Activated CD4-positive, alpha-beta T cell treated with anti-CD3 and anti-CD28 coated beads, Interleukin-2, amount 10 ng/mL, durations not matched to agents 7 days and 5 days (primary cell): ENCODE results near the gene GORASP2. TPM values are rescaled to one million over a fixed set of nuclear protein-coding genes. Genes with fewer than 3 reads are reported as not detected.

Experiments
- CTCF ChIA-PET: fragments of 350-600 bp; sonication (Branson Sonifier 250); formaldehyde crosslinking; loops from one replicate; lab custom pipeline; 2021; ENCODE audit warnings: antibody characterized with exemption; lab: Charles Lee
- POLR2A ChIA-PET: fragments of 350-600 bp; sonication (Branson Sonifier 250); formaldehyde crosslinking; loops from one replicate; lab custom pipeline; 2021; ENCODE audit warnings: antibody characterized with exemption; lab: Charles Lee
- DNase-seq: peaks from one replicate; pipeline ENCODE4 v3.0.0-alpha.2; 2020
- H3K27ac Mint-ChIP-seq: one replicate; pipeline ENCODE4 v1.8.0; 2021; ENCODE audit warnings: mild to moderate bottlenecking, moderate library complexity, mixed read lengths
- H3K27me3 Mint-ChIP-seq: one replicate; pipeline ENCODE4 v1.8.0; 2021; ENCODE audit warnings: mixed read lengths
- H3K36me3 Mint-ChIP-seq: one replicate; pipeline ENCODE4 v1.8.0; 2021; ENCODE audit warnings: low read depth, mixed read lengths
- H3K4me1 Mint-ChIP-seq: one replicate; pipeline ENCODE4 v1.8.0; 2021; ENCODE audit warnings: mixed read lengths
- H3K4me3 Mint-ChIP-seq: one replicate; pipeline ENCODE4 v1.8.0; 2021; ENCODE audit warnings: mild to moderate bottlenecking, moderate library complexity, mixed read lengths
- H3K9me3 Mint-ChIP-seq: one replicate; pipeline ENCODE4 v1.8.0; 2021; ENCODE audit warnings: mixed read lengths
- total RNA-seq, 2 experiments: library from RNA; stranded (reverse); gene quantifications; one replicate each; pipeline ENCODE4 v1.2.3, GENCODE V29; 2021

GORASP2 gene
- total RNA-seq, 2 experiments from 2014 or later: 58.7 to 62.0 TPM

GRCh38 chr2:170943596-170943995 lies 14.5 kb downstream of the GORASP2 start:
- DNase-seq: no peak
- no peaks in the 10 kb centered on the region for H3K27me3 Mint-ChIP-seq
- H3K4me3 Mint-ChIP-seq: no peak overlapping the region
- H3K27ac Mint-ChIP-seq: no peak overlapping the region
- peaks cover 18% of the 10 kb centered on the region for H3K36me3 Mint-ChIP-seq
- CTCF ChIA-PET: interaction anchor here (0.6 to 5.0 kb wide), 3 partner anchors 14 to 550 kb away, joined by 3 to 27 read pairs (median 4); partner anchors contain the start of gene GORASP2
- POLR2A ChIA-PET: no interaction called here
- H3K9me3 Mint-ChIP-seq: no peaks in the 10 kb centered on the region
- H3K4me1 Mint-ChIP-seq: peaks cover 36% of the 10 kb centered on the region

DNA sequence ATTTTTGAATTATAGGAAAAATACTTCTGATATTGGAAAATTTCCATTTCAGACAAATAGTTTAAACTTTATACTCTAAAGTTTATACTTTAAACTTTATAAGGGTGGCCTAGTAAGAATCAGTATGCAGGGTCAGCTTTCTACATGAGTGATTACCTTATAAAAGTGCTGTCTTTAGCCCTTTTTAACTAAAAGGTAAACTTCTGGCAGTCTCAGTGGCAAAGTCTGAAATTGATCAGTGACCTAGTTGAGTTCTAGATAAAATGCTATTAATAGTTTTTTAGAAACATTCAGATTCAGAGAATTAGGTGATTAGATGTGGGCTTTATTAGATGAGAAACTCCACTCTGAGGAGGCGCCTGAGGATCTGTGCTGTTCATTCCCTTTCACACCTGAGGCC lies 15.5 kb downstream of the GORASP2 start:
- Mint-ChIP-seq H3K9me3 (no peaks in the 10 kb centered on the region), H3K27ac (no peak overlapping the region), H3K4me1 (peaks cover 30% of the 10 kb centered on the region), H3K36me3 (peaks cover 20% of the 10 kb centered on the region), H3K27me3 (no peaks in the 10 kb centered on the region), H3K4me3 (no peak overlapping the region)
- no peak for DNase-seq
- CTCF ChIA-PET: interaction anchor here (3.4 to 5.0 kb wide), 2 partner anchors 12 to 15 kb away, joined by 8 to 27 read pairs; partner anchors contain the start of gene GORASP2
- POLR2A ChIA-PET: no interaction called here

GRCh38 chr2:170949415-170949814 lies 20.4 kb downstream of the GORASP2 start:
- POLR2A ChIA-PET: no interaction called here
- H3K4me3 Mint-ChIP-seq: no peak overlapping the region
- peaks cover 5% of the 10 kb centered on the region for H3K4me1 Mint-ChIP-seq
- DNase-seq: no peak
- H3K27me3 Mint-ChIP-seq: no peaks in the 10 kb centered on the region
- no peaks in the 10 kb centered on the region for H3K9me3 Mint-ChIP-seq
- CTCF ChIA-PET: interaction anchor here (0.5 to 1.6 kb wide), 2 partner anchors 20 to 1051 kb away, joined by 3 to 8 read pairs; partner anchors contain the start of gene GORASP2
- peaks cover 48% of the 10 kb centered on the region for H3K36me3 Mint-ChIP-seq
- H3K27ac Mint-ChIP-seq: no peak overlapping the region

- peaks cover 5% of the 10 kb centered on the region for H3K4me1 Mint-ChIP-seq
- no peaks in the 10 kb centered on the region for H3K27me3 Mint-ChIP-seq
- H3K27ac Mint-ChIP-seq: no peak overlapping the region
- no peak for DNase-seq
- ChIA-PET POLR2A (no interaction called here), CTCF (interaction anchor here (3.1 kb wide), 1 partner anchor 21 kb away, joined by 11 read pairs; the partner anchor contains the start of gene GORASP2)
- H3K4me3 Mint-ChIP-seq: no peak overlapping the region
- peaks cover 56% of the 10 kb centered on the region for H3K36me3 Mint-ChIP-seq
- no peaks in the 10 kb centered on the region for H3K9me3 Mint-ChIP-seq
These were observed 21.2 kb downstream of the GORASP2 start for GRCh38 chr2:170950221-170950761.

DNA sequence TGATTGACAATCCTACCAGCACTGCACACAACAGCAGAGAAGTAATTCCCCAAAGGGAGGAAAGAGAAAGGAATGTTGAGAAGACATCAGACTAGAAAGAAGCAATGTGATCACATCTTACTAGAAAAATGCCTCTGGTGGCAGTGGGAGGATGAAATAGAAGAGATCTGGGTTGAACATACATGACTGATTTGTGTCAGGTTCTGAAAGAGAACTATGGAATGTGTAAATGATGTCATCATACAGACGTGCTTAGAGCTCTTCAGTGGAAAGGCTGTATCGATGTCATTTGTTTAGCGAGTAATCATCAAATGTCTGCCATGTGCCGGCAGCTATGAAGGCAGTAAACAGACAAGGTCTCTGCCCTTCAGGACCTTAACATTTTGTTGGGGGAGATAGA lies 24.9 kb downstream of the GORASP2 start:
- Mint-ChIP-seq H3K36me3 (peaks cover 61% of the 10 kb centered on the region), H3K4me1 (no peaks in the 10 kb centered on the region), H3K9me3 (no peaks in the 10 kb centered on the region), H3K4me3 (no peak overlapping the region), H3K27me3 (no peaks in the 10 kb centered on the region), H3K27ac (no peak overlapping the region)
- CTCF ChIA-PET: interaction anchor here (1.6 kb wide), 1 partner anchor 25 kb away, joined by 4 read pairs; the partner anchor contains the start of gene GORASP2
- DNase-seq: no peak
- POLR2A ChIA-PET: no interaction called here

DNA sequence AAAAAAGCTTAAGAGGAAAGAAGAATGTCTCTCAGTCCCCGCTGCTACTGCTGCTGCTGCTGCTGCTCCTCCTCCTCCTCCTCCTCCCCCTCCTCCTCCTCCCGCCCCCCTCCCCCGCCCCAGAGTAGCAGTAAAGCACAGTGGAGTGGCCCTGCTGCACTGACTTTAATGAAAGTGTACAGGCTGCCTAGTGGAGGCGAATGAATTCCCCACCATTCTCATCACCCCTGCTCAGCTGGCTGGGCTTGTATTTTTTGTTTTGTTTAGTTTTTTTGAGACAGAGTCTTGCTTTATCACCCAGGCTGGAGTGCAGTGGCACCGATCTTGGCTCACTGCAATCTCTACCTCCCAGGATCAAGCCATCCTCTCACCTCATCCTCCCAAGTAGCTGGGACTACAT lies 34.3 kb downstream of the GORASP2 start:
- Mint-ChIP-seq H3K36me3 (peaks cover 39% of the 10 kb centered on the region), H3K9me3 (no peaks in the 10 kb centered on the region), H3K27me3 (no peaks in the 10 kb centered on the region), H3K27ac (no peak overlapping the region), H3K4me1 (no peaks in the 10 kb centered on the region), H3K4me3 (no peak overlapping the region)
- DNase-seq: no peak
- ChIA-PET POLR2A (no interaction called here), CTCF (interaction anchor here (2.0 kb wide), 1 partner anchor 34 kb away, joined by 6 read pairs; the partner anchor contains the start of gene GORASP2)

DNA sequence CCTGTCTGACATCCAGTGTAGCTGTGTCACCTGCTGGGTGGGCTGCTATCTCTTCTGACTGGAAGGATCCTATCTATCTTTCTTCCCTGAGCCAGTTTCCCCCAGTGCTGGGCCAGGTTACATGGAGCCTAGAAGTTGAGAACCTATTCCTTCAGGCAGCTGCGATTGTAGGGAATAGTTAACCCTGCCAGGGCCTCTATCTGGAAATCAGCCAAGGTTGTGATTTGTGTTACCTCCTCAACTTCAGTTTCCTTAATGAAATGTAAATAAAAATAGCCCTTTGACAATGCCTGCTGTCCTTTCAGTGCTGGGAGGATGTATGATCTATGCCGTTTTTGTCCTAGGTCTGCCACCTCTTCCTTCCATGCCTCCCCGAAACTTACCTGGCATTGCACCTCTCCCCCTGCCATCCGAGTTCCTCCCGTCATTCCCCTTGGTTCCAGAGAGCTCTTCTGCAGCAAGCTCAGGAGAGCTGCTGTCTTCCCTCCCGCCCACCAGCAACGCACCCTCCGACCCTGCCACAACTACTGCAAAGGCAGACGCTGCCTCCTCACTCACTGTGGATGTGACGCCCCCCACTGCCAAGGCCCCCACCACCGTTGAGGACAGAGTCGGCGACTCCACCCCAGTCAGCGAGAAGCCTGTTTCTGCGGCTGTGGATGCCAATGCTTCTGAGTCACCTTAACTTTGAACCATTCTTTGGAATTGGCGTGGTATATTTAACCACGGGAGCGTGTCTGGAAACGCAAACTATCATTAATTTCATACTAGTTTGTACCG lies 36.6 kb downstream of the GORASP2 start:
- H3K36me3 Mint-ChIP-seq: peaks cover 34% of the 10 kb centered on the region
- no peak overlapping the region for H3K27ac Mint-ChIP-seq
- ChIA-PET POLR2A (no interaction called here), CTCF (interaction anchor here (1.1 to 2.0 kb wide), 3 partner anchors 10 to 464 kb away, joined by 3 to 6 read pairs (median 3); partner anchors contain the start of gene GORASP2)
- no peaks in the 10 kb centered on the region for H3K27me3 Mint-ChIP-seq
- no peak for DNase-seq
- H3K4me1 Mint-ChIP-seq: no peaks in the 10 kb centered on the region
- no peak overlapping the region for H3K4me3 Mint-ChIP-seq
- no peaks in the 10 kb centered on the region for H3K9me3 Mint-ChIP-seq

GRCh38 chr2:170966648-170967396 lies 37.8 kb downstream of the GORASP2 start:
- no peaks in the 10 kb centered on the region for H3K27me3 Mint-ChIP-seq
- CTCF ChIA-PET: interaction anchor here (0.6 to 2.9 kb wide), 6 partner anchors 9 to 450 kb away, joined by 3 to 6 read pairs (median 3); partner anchors contain the start of gene GORASP2
- DNase-seq: no peak
- POLR2A ChIA-PET: no interaction called here
- no peak overlapping the region for H3K27ac Mint-ChIP-seq
- H3K36me3 Mint-ChIP-seq: peaks cover 30% of the 10 kb centered on the region
- no peaks in the 10 kb centered on the region for H3K9me3 Mint-ChIP-seq
- H3K4me3 Mint-ChIP-seq: no peak overlapping the region
- no peaks in the 10 kb centered on the region for H3K4me1 Mint-ChIP-seq

DNA sequence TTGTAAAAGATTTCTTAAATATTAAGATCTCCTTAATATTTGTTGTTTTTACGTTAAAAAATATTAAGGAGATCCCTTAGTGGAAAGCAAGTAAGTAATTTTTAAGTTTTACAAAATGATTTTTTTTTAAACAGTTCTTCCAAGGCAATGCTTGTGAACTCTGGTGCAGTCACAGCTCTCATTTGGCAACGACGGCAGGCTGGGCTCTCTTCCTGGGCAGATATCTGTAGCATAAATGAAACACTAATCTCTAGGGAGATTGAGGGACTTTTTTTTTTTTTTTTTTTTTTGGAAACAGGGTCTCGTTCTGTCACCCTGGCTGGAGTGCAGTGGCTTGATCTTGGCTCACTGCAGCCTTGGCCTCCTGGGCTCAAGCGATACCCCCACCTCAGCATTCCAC lies 38.5 kb downstream of the GORASP2 start:
- Mint-ChIP-seq H3K4me1 (peaks cover 3% of the 10 kb centered on the region), H3K27ac (no peak overlapping the region), H3K36me3 (peaks cover 27% of the 10 kb centered on the region), H3K27me3 (no peaks in the 10 kb centered on the region), H3K4me3 (no peak overlapping the region), H3K9me3 (no peaks in the 10 kb centered on the region)
- ChIA-PET POLR2A (no interaction called here), CTCF (interaction anchor here (0.6 to 2.9 kb wide), 5 partner anchors 10 to 449 kb away, joined by 3 to 6 read pairs (median 3); partner anchors contain the start of gene GORASP2)
- no peak for DNase-seq

GRCh38 chr2:170968205-170969003 lies 39.4 kb downstream of the GORASP2 start:
- no peak overlapping the region for H3K4me3 Mint-ChIP-seq
- DNase-seq: no peak
- no peak overlapping the region for H3K27ac Mint-ChIP-seq
- peaks cover 24% of the 10 kb centered on the region for H3K36me3 Mint-ChIP-seq
- H3K4me1 Mint-ChIP-seq: peaks cover 11% of the 10 kb centered on the region
- ChIA-PET CTCF (interaction anchor here (0.6 to 2.9 kb wide), 4 partner anchors 39 to 643 kb away, joined by 3 to 6 read pairs (median 3); partner anchors contain the start of gene GORASP2), POLR2A (no interaction called here)
- H3K9me3 Mint-ChIP-seq: no peaks in the 10 kb centered on the region
- H3K27me3 Mint-ChIP-seq: no peaks in the 10 kb centered on the region

GRCh38 chr2:170969030-170969429 lies 40.0 kb downstream of the GORASP2 start:
- Mint-ChIP-seq H3K4me3 (no peak overlapping the region), H3K27ac (no peak overlapping the region), H3K4me1 (peaks cover 11% of the 10 kb centered on the region), H3K27me3 (no peaks in the 10 kb centered on the region), H3K9me3 (no peaks in the 10 kb centered on the region), H3K36me3 (peaks cover 22% of the 10 kb centered on the region)
- no peak for DNase-seq
- POLR2A ChIA-PET: no interaction called here
- CTCF ChIA-PET: interaction anchor here (2.9 kb wide), 1 partner anchor 40 kb away, joined by 6 read pairs; the partner anchor contains the start of gene GORASP2
